Natural killer cell (primary cell): Measurements from ENCODE around the gene HACE1. TPM values are rescaled to one million over a fixed set of nuclear protein-coding genes. Genes with fewer than 3 reads are reported as not detected.

Experiments
- ATAC-seq, 3 donors: fragments of 150-1000 bp in 2 of 3; fragments of 200-7000 bp in 1 of 3; cut with Tn5 transposase; 1 replicate in 1 of 3; 2 replicates in 2 of 3; pipeline ENCODE4 v1.10.0; 2021; ENCODE audit warnings: mild to moderate bottlenecking in 2 of 3, moderate library complexity in 2 of 3
- DNase-seq, 2 donors: peaks; one replicate each; pipeline versions ENCODE4 v3.0.0 to v3.0.0-alpha.2; 2013 to 2021; ENCODE audit warnings: mixed read lengths in 1 of 2
- H3K27ac ChIP-seq: one replicate; pipeline ENCODE4 v1.5.1; 2013; ENCODE audit warnings: mild to moderate bottlenecking, low read length
- H3K27me3 ChIP-seq: one replicate; pipeline ENCODE4 v1.6.1; 2013; ENCODE audit warnings: low read length; ENCODE audit not compliant: control insufficient read depth, insufficient read depth
- H3K36me3 ChIP-seq: one replicate; pipeline ENCODE4 v1.6.1; 2013; ENCODE audit warnings: low read length; ENCODE audit not compliant: control insufficient read depth, insufficient read depth
- H3K4me1 ChIP-seq: one replicate; pipeline ENCODE4 v1.6.1; 2013; ENCODE audit warnings: low read length; ENCODE audit not compliant: control insufficient read depth, insufficient read depth
- H3K4me3 ChIP-seq: one replicate; pipeline ENCODE4 v1.5.1; 2013; ENCODE audit warnings: low read length
- H3K9me3 ChIP-seq: one replicate; pipeline ENCODE4 v1.6.1; 2013; ENCODE audit warnings: low read length; ENCODE audit not compliant: control insufficient read depth, insufficient read depth
- H3K27ac Mint-ChIP-seq, 2 donors: one replicate each; pipeline ENCODE4 v1.8.0; 2022; ENCODE audit warnings: mild to moderate bottlenecking in 2 of 2, mixed read lengths in 2 of 2, moderate library complexity in 1 of 2
- H3K27me3 Mint-ChIP-seq, 2 donors: one replicate each; pipeline ENCODE4 v1.8.0; 2022; ENCODE audit warnings: low read depth in 2 of 2, mixed read lengths in 2 of 2
- H3K36me3 Mint-ChIP-seq: one replicate; pipeline ENCODE4 v1.8.0; 2022; ENCODE audit warnings: mixed read lengths
- H3K4me1 Mint-ChIP-seq, 2 donors: one replicate each; pipeline ENCODE4 v1.8.0; 2022; ENCODE audit warnings: mixed read lengths in 2 of 2
- H3K4me3 Mint-ChIP-seq: one replicate; pipeline ENCODE4 v1.8.0; 2022; ENCODE audit warnings: mild to moderate bottlenecking, moderate library complexity, mixed read lengths
- H3K9me3 Mint-ChIP-seq, 2 donors: one replicate each; pipeline ENCODE4 v1.8.0; 2022; ENCODE audit warnings: mixed read lengths in 2 of 2
- WGBS: methylation state at CpG from one replicate; pipeline ENCODE4 v1.1.7; 2013; ENCODE audit warnings: missing lambda C conversion rate; ENCODE audit not compliant: insufficient coverage; 5-methylcytosine and 5-hydroxymethylcytosine counted together
- intact Hi-C: fragments of 100-400 bp; cut with micrococcal nuclease; formaldehyde crosslinking; loops from one replicate; pipeline ENCODE4 v1.14.2; 2022
- total RNA-seq, 4 donors: library from RNA; stranded (reverse); fragments of 120-200 nt in 1 of 4; gene quantifications; one replicate each; pipeline versions ENCODE4 v1.2.3 to v1.2.4, GENCODE V29; 2013 to 2022
- TF ChIP-seq, protein P1 (sequence below): fragments of 200-600 bp; IDR thresholded peaks from one replicate; pipeline ENCODE4 v1.8.0; 2022; ENCODE audit warnings: antibody characterized with exemption

The HACE1 gene
- total RNA-seq, 3 donors from 2014 or later (not counting 1 experiment from before 2014, with no cell fraction given), result 9.6 to 12.6 (median 9.8) TPM

DNA sequence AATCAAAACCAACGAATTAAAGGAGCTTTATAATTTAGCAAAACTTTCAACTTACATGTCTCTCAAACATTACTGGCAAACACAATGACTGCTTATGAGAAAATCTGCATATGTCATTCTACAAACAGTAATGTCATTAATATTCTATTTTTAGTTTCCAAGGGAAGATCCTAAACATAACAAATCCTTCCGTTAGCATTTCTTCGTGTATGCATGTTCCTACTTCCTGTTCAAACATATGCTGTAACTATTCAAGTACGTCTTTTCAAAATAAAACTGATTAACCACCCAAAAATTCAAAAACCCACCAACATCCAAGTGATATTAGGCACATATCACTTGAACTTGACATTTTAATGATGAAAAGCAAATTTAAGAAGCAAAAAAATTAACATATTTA, 131.3 kb downstream of the HACE1 start:
- Mint-ChIP-seq H3K9me3 (no peaks in the 10 kb centered on the region), H3K36me3 (no peaks in the 10 kb centered on the region), H3K4me3 (no peak overlapping the region), H3K27me3 (no peaks in the 10 kb centered on the region), H3K27ac (no peak overlapping the region), H3K4me1 (no peaks in the 10 kb centered on the region)
- H3K4me3 ChIP-seq, result no peak overlapping the region
- H3K27ac ChIP-seq, result no peak overlapping the region
- no peaks in the 10 kb centered on the region for H3K36me3 ChIP-seq
- intact Hi-C loops, result no loop called here
- WGBS, result 58% methylated on average over 3 of the region's 4 CpGs
- DNase-seq (no peak), ATAC-seq (no peak)
- no peaks in the 10 kb centered on the region for H3K27me3 ChIP-seq
- TF ChIP-seq, protein P1, sequence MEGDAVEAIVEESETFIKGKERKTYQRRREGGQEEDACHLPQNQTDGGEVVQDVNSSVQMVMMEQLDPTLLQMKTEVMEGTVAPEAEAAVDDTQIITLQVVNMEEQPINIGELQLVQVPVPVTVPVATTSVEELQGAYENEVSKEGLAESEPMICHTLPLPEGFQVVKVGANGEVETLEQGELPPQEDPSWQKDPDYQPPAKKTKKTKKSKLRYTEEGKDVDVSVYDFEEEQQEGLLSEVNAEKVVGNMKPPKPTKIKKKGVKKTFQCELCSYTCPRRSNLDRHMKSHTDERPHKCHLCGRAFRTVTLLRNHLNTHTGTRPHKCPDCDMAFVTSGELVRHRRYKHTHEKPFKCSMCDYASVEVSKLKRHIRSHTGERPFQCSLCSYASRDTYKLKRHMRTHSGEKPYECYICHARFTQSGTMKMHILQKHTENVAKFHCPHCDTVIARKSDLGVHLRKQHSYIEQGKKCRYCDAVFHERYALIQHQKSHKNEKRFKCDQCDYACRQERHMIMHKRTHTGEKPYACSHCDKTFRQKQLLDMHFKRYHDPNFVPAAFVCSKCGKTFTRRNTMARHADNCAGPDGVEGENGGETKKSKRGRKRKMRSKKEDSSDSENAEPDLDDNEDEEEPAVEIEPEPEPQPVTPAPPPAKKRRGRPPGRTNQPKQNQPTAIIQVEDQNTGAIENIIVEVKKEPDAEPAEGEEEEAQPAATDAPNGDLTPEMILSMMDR, result no peak
- no peaks in the 10 kb centered on the region for H3K4me1 ChIP-seq
- H3K9me3 ChIP-seq, result no peaks in the 10 kb centered on the region

DNA sequence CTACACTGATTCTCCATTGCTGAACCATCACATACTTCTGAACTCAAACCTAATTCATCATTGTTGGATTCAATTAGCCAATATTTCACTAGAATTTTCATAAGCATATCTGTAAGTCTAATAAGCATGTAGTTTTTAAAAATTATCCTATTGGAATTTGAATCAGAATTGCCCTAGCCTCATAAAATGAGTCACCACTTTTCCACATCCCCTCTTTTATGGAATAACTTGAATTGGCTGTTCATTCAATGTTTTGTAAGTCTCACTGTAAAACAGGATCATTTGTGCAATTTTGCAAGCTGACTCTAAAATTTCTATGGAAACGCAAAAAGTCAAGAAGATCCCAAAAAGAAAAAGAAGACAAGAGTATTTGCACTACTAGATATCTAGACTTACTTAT, 141.0 kb downstream of the HACE1 start:
- Histone ChIP-seq H3K27me3 (no peaks in the 10 kb centered on the region), H3K36me3 (no peaks in the 10 kb centered on the region), H3K27ac (no peak overlapping the region), H3K4me1 (no peaks in the 10 kb centered on the region), H3K4me3 (no peak overlapping the region), H3K9me3 (no peaks in the 10 kb centered on the region)
- WGBS, result no CpG with 5 or more reads among the region's 1 CpG
- Mint-ChIP-seq H3K36me3 (no peaks in the 10 kb centered on the region), H3K27me3 (no peaks in the 10 kb centered on the region), H3K4me3 (no peak overlapping the region), H3K9me3 (no peaks in the 10 kb centered on the region), H3K27ac (no peak overlapping the region), H3K4me1 (no peaks in the 10 kb centered on the region)
- TF ChIP-seq, protein P1, result no peak
- ATAC-seq (no peak), DNase-seq (no peak)
- intact Hi-C loops, result no loop called here

DNA sequence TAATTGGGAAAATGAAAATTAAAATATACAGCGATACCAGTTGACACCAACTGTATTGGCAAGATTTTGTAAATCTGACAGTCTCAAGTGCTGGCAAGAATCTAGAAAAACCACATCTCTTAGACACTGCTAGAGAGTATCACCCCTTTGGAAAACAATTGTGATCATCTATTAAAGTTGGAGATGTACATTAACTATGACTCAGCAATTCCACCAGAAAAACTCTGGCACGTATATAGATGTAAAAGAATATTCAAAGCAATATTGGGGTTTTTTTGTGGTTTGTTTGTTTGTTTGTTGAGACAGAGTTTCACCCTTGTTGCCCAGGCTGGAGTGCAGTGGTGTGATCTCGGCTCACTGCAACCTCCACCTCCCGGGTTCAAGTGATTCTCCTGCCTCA, 142.9 kb downstream of the HACE1 start:
- TF ChIP-seq, protein P1, result no peak
- Mint-ChIP-seq H3K27ac (no peak overlapping the region), H3K4me1 (no peaks in the 10 kb centered on the region), H3K27me3 (no peaks in the 10 kb centered on the region), H3K36me3 (no peaks in the 10 kb centered on the region), H3K9me3 (no peaks in the 10 kb centered on the region), H3K4me3 (no peak overlapping the region)
- WGBS, result 96% methylated on average over 3 of the region's 4 CpGs
- Histone ChIP-seq H3K27me3 (no peaks in the 10 kb centered on the region), H3K36me3 (no peaks in the 10 kb centered on the region), H3K4me1 (no peaks in the 10 kb centered on the region), H3K27ac (no peak overlapping the region), H3K4me3 (no peak overlapping the region), H3K9me3 (no peaks in the 10 kb centered on the region)
- DNase-seq, result no peak
- ATAC-seq, result no peak
- intact Hi-C loops, result no loop called here

DNA sequence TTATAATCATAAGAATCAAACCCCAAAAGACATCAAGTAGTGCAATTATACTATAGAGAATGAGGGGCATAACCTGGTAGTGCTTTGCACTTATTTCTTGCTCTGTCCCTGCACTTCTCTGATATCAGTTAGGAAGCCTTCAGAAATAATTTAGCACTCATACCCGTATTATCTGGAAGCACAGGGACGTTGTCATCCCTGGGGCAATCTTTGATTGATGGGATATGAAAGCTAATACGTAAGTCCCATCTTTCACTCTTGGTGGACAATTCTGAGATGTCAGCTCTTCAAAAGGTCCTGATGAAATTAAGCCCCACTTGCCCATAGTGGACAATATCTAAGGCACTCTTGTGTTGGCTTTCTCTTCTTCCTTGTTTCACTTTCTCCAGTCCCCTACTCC, 144.9 kb downstream of the HACE1 start:
- no peaks in the 10 kb centered on the region for H3K4me1 Mint-ChIP-seq
- Histone ChIP-seq H3K27ac (no peak overlapping the region), H3K27me3 (no peaks in the 10 kb centered on the region), H3K36me3 (no peaks in the 10 kb centered on the region), H3K4me3 (no peak overlapping the region), H3K4me1 (no peaks in the 10 kb centered on the region), H3K9me3 (no peaks in the 10 kb centered on the region)
- H3K4me3 Mint-ChIP-seq, result no peak overlapping the region
- WGBS, result 98% methylated on average over 3 of the region's 3 CpGs
- TF ChIP-seq, protein P1, result no peak
- H3K27me3 Mint-ChIP-seq, result no peaks in the 10 kb centered on the region
- no peak overlapping the region for H3K27ac Mint-ChIP-seq
- intact Hi-C loops, result no loop called here
- ATAC-seq (no peak), DNase-seq (no peak)
- H3K36me3 Mint-ChIP-seq, result no peaks in the 10 kb centered on the region
- H3K9me3 Mint-ChIP-seq, result no peaks in the 10 kb centered on the region
